ENCODE data around the gene HMCN1.

Gene HMCN1

DNA sequence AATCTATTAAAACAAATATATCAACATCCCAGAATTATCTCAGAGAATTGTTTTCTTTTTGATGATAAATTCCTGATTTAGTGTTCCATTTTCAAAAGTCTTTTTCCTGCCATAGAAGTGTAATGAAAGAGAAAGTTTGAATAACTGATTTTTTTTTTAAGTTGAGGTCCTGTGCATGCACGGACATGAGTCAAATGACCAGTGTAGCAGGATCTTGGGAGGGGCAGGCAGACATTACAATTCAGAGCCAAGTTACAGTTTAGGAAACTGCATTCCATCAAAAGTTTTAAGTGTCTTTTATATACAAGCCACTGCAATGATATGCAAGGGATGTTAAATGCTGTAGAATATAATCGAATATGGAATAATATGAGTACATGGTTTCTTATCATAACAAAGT, 227.5 kb downstream of the HMCN1 start:
- H3K9ac ChIP-seq (ENCODE audit: low read depth, low read length) = no peak overlapping the region
- H3K4me3 ChIP-seq (ENCODE audit: low read depth, low read length) = no peak overlapping the region
- no peaks in the 10 kb centered on the region for H3K36me3 ChIP-seq (ENCODE audit: control insufficient read depth, insufficient read depth, low read length)
- no peaks in the 10 kb centered on the region for H3K9me3 ChIP-seq (ENCODE audit: control insufficient read depth, insufficient read depth, low read length)
- peaks cover 22% of the 10 kb centered on the region for H3K4me1 ChIP-seq (ENCODE audit: control insufficient read depth, insufficient read depth, low read length)
- H3K27me3 ChIP-seq (ENCODE audit: control insufficient read depth, insufficient read depth, low read length) = no peaks in the 10 kb centered on the region
- H3K27ac ChIP-seq (ENCODE audit: low read depth, low read length) = no peak overlapping the region

DNA sequence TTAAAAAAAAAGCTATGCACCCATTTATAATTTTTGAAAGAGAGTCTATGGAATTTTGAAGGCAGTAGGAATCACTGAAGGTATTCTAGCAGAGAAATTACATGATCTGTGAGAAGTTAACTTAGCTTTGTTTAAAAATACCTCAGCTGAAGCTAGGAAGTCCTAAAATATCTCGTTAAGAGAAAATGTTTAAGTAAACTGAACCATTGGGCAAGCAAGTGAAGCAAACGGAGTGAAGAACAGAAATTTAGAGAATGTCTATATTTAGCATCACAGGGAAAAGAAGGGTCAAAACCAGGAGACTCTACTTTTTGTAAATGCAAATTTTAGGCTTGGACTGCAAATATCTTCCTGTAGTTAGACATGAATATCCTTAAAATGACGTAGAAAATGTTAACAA, 230.8 kb downstream of the HMCN1 start:
- Histone ChIP-seq H3K4me1 (ENCODE audit: control insufficient read depth, insufficient read depth, low read length) (peaks cover 31% of the 10 kb centered on the region), H3K9me3 (ENCODE audit: control insufficient read depth, insufficient read depth, low read length) (no peaks in the 10 kb centered on the region), H3K36me3 (ENCODE audit: control insufficient read depth, insufficient read depth, low read length) (no peaks in the 10 kb centered on the region), H3K4me3 (ENCODE audit: low read depth, low read length) (no peak overlapping the region; the same call in 1 of the 2 replicates), H3K27ac (ENCODE audit: low read depth, low read length) (no peak overlapping the region), H3K27me3 (ENCODE audit: control insufficient read depth, insufficient read depth, low read length) (no peaks in the 10 kb centered on the region), H3K9ac (ENCODE audit: low read depth, low read length) (no peak overlapping the region)

- Histone ChIP-seq H3K27me3 (ENCODE audit: control insufficient read depth, insufficient read depth, low read length) (no peaks in the 10 kb centered on the region), H3K27ac (ENCODE audit: low read depth, low read length) (no peak overlapping the region), H3K4me1 (ENCODE audit: control insufficient read depth, insufficient read depth, low read length) (peaks cover 31% of the 10 kb centered on the region), H3K9me3 (ENCODE audit: control insufficient read depth, insufficient read depth, low read length) (no peaks in the 10 kb centered on the region), H3K36me3 (ENCODE audit: control insufficient read depth, insufficient read depth, low read length) (no peaks in the 10 kb centered on the region), H3K9ac (ENCODE audit: low read depth, low read length) (no peak overlapping the region), H3K4me3 (ENCODE audit: low read depth, low read length) (no peak overlapping the region)
Measured at GRCh38 chr1:185965870-185966269, 231.7 kb downstream of the HMCN1 start.

DNA sequence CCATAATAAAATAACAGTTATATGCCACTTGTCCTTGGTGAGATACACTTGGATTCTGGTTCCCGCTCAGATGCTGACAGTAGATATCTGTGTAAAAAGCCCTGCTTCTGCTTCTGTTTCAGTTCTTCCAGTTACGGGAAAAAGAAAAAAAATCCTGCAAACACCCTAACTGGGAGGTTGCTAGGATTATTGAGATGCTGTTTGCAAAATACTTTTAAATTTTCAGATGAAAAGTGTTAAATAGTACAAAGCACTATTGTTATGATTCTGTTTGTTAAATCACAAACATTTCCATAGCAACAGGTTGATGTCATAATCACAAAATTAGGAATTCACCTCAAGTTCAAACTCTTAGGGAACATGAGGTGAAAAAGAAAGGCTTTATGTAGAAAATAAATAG, 232.3 kb downstream of the HMCN1 start:
- Histone ChIP-seq H3K36me3 (ENCODE audit: control insufficient read depth, insufficient read depth, low read length) (no peaks in the 10 kb centered on the region), H3K4me1 (ENCODE audit: control insufficient read depth, insufficient read depth, low read length) (peaks cover 31% of the 10 kb centered on the region), H3K4me3 (ENCODE audit: low read depth, low read length) (no peak overlapping the region), H3K9ac (ENCODE audit: low read depth, low read length) (no peak overlapping the region), H3K27ac (ENCODE audit: low read depth, low read length) (no peak overlapping the region), H3K27me3 (ENCODE audit: control insufficient read depth, insufficient read depth, low read length) (no peaks in the 10 kb centered on the region), H3K9me3 (ENCODE audit: control insufficient read depth, insufficient read depth, low read length) (no peaks in the 10 kb centered on the region)

DNA sequence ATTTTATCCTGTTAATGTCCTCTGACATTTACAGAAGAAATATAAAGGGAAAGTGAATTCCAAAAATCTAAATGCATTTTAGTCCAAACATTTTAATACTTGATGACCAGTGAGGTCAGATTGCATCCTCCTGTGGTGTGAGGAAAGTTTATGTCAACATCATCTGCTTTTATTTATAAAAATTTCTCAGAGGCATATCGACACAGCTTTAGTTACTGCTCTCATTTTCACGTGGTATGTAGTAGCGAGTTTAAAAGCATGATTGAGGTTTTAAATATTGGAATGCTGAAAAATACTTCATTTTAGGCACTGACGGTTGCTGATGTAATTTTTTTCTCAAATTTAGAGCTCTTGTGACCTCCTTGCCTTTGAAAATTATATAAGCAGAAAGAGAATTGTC, 234.8 kb downstream of the HMCN1 start:
- no peak overlapping the region for H3K9ac ChIP-seq (ENCODE audit: low read depth, low read length)
- H3K36me3 ChIP-seq (ENCODE audit: control insufficient read depth, insufficient read depth, low read length) = no peaks in the 10 kb centered on the region
- H3K4me3 ChIP-seq (ENCODE audit: low read depth, low read length) = no peak overlapping the region
- H3K27me3 ChIP-seq (ENCODE audit: control insufficient read depth, insufficient read depth, low read length) = no peaks in the 10 kb centered on the region
- no peaks in the 10 kb centered on the region for H3K9me3 ChIP-seq (ENCODE audit: control insufficient read depth, insufficient read depth, low read length)
- peaks cover 31% of the 10 kb centered on the region for H3K4me1 ChIP-seq (ENCODE audit: control insufficient read depth, insufficient read depth, low read length)
- H3K27ac ChIP-seq (ENCODE audit: low read depth, low read length) = no peak overlapping the region

GRCh38 chr1:185969524-185969991, 235.4 kb downstream of the HMCN1 start:
- no peak overlapping the region for H3K9ac ChIP-seq (ENCODE audit: low read depth, low read length)
- H3K36me3 ChIP-seq (ENCODE audit: control insufficient read depth, insufficient read depth, low read length) = no peaks in the 10 kb centered on the region
- H3K27me3 ChIP-seq (ENCODE audit: control insufficient read depth, insufficient read depth, low read length) = no peaks in the 10 kb centered on the region
- H3K4me3 ChIP-seq (ENCODE audit: low read depth, low read length) = no peak overlapping the region
- no peak overlapping the region for H3K27ac ChIP-seq (ENCODE audit: low read depth, low read length)
- no peaks in the 10 kb centered on the region for H3K9me3 ChIP-seq (ENCODE audit: control insufficient read depth, insufficient read depth, low read length)
- peaks cover 27% of the 10 kb centered on the region for H3K4me1 ChIP-seq (ENCODE audit: control insufficient read depth, insufficient read depth, low read length)

DNA sequence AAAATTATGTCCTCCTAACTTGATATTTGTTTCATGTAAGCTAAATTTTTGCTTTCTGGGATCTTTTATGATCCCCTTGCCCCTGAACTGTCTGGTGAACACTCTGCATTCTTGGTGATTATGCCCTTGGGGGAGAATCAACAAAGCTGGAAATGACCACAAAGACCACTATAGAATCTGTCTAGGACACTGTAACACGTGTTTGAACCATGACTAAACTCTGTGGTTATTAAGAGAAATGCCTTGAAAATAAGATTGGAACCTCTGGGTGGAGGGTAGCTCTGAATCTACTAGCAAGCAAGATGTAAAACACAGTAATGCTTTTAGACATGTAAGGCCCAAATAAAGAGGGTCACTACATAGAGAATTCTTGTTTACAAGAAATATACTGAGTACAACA, 237.5 kb downstream of the HMCN1 start:
- Histone ChIP-seq H3K27me3 (ENCODE audit: control insufficient read depth, insufficient read depth, low read length) (no peaks in the 10 kb centered on the region), H3K27ac (ENCODE audit: low read depth, low read length) (no peak overlapping the region), H3K4me3 (ENCODE audit: low read depth, low read length) (no peak overlapping the region), H3K4me1 (ENCODE audit: control insufficient read depth, insufficient read depth, low read length) (peaks cover 8% of the 10 kb centered on the region; the same call in 1 of the 2 replicates), H3K9ac (ENCODE audit: low read depth, low read length) (no peak overlapping the region), H3K36me3 (ENCODE audit: control insufficient read depth, insufficient read depth, low read length) (no peaks in the 10 kb centered on the region), H3K9me3 (ENCODE audit: control insufficient read depth, insufficient read depth, low read length) (no peaks in the 10 kb centered on the region)

DNA sequence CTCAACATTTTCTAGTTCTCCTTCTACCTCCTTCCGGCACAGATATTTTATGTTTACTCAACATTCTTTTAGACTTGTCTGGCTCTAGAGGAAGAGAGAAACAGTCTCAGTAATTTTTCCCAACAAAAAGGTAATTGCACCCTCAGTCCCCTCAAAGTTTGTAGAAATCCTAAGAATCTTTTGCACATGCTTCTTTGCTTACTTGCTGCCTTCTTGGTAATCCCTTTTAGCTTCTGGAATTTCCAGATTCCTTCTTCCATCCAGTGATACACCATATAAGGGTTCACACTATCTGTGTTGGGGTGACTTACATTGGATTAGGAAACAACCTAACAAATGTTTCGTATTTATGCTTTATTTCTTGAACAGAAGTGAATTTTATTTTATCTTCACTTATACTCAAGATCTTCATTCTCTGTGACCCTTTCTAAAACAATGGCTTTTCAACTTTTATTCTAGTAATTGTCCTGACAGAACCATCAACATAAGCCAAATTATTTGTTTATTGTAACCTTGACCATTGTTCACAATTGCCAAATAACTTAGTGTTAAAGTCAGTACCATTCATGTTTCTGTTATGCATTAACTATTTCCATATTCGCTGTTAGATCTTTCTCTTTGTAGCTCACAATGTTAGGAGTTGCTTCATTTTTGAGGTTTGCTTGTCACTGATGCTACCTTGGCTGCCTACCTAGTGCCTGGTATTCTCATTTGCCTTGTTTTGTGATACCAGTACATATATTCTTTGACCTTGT, 238.1 kb downstream of the HMCN1 start:
- H3K4me3 ChIP-seq (ENCODE audit: low read depth, low read length) = no peak overlapping the region
- H3K27ac ChIP-seq (ENCODE audit: low read depth, low read length) = no peak overlapping the region
- H3K9me3 ChIP-seq (ENCODE audit: control insufficient read depth, insufficient read depth, low read length) = no peaks in the 10 kb centered on the region
- H3K36me3 ChIP-seq (ENCODE audit: control insufficient read depth, insufficient read depth, low read length) = no peaks in the 10 kb centered on the region
- no peaks in the 10 kb centered on the region for H3K27me3 ChIP-seq (ENCODE audit: control insufficient read depth, insufficient read depth, low read length)
- 0 out of 2 replicates have a peak, but pooled peaks cover 8% of the 10 kb centered on the region for H3K4me1 ChIP-seq (ENCODE audit: control insufficient read depth, insufficient read depth, low read length)
- no peak overlapping the region for H3K9ac ChIP-seq (ENCODE audit: low read depth, low read length)

GRCh38 chr1:185973645-185974044, 239.5 kb downstream of the HMCN1 start:
- Histone ChIP-seq H3K4me3 (ENCODE audit: low read depth, low read length) (no peak overlapping the region), H3K9ac (ENCODE audit: low read depth, low read length) (no peak overlapping the region), H3K27ac (ENCODE audit: low read depth, low read length) (no peak overlapping the region), H3K9me3 (ENCODE audit: control insufficient read depth, insufficient read depth, low read length) (no peaks in the 10 kb centered on the region), H3K4me1 (ENCODE audit: control insufficient read depth, insufficient read depth, low read length) (0 out of 2 replicates have a peak, but pooled peaks cover 8% of the 10 kb centered on the region), H3K36me3 (ENCODE audit: control insufficient read depth, insufficient read depth, low read length) (no peaks in the 10 kb centered on the region), H3K27me3 (ENCODE audit: control insufficient read depth, insufficient read depth, low read length) (no peaks in the 10 kb centered on the region)

DNA sequence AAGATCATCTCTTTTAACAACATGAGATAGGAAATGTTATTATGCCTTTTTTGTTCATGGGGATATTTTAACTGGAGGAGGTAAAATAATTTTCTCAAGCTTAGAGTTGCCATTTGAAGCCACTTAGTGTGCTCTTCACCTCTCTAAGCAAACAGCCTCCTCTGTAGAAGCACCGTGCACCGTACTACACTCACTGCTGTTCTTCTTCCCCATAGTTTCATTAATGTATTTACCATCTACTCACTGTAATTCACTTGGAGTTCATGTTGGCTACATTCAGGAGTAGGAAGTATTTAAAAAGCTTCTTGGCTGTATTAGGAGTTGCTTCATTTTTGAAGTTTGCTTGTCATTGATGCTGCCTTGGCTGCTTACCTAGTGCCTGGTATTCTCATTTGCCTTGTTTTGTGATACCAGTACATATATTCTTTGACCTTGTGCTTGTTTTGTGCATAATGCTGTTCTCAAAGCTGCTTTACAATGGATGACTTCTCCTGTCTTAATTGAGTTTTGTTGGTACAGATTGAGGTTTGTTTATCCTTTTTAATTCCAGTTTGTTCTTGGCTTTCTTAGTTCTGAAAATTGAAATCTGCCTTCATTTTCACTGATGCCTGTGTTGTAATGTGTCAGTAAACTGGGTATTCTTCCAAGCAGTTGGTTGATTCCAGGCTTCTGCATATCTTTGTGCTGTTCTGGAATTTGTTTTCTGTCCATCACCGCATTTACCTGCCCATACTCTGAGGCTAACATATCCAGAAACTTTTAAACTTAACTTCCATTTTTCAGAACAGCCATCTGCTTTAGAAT, 240.4 kb downstream of the HMCN1 start:
- H3K27me3 ChIP-seq (ENCODE audit: control insufficient read depth, insufficient read depth, low read length) = no peaks in the 10 kb centered on the region
- no peaks in the 10 kb centered on the region for H3K9me3 ChIP-seq (ENCODE audit: control insufficient read depth, insufficient read depth, low read length)
- H3K9ac ChIP-seq (ENCODE audit: low read depth, low read length) = no peak overlapping the region
- no peaks in the 10 kb centered on the region for H3K36me3 ChIP-seq (ENCODE audit: control insufficient read depth, insufficient read depth, low read length)
- H3K4me1 ChIP-seq (ENCODE audit: control insufficient read depth, insufficient read depth, low read length) = 0 out of 2 replicates have a peak, but pooled peaks cover 1% of the 10 kb centered on the region
- no peak overlapping the region for H3K4me3 ChIP-seq (ENCODE audit: low read depth, low read length)
- no peak overlapping the region for H3K27ac ChIP-seq (ENCODE audit: low read depth, low read length)

- H3K27me3 ChIP-seq (ENCODE audit: control insufficient read depth, insufficient read depth, low read length) = no peaks in the 10 kb centered on the region
- H3K36me3 ChIP-seq (ENCODE audit: control insufficient read depth, insufficient read depth, low read length) = no peaks in the 10 kb centered on the region
Measured at GRCh38 chr1:185980891-185981290, 246.7 kb downstream of the HMCN1 start.

More at GRCh38 chr1:185980891-185981290, 246.7 kb downstream of the HMCN1 start:
- H3K9me3 ChIP-seq (ENCODE audit: control insufficient read depth, insufficient read depth, low read length) = no peaks in the 10 kb centered on the region
- H3K9ac ChIP-seq (ENCODE audit: low read depth, low read length) = no peak overlapping the region
- no peak overlapping the region for H3K4me3 ChIP-seq (ENCODE audit: low read depth, low read length)
- H3K4me1 ChIP-seq (ENCODE audit: control insufficient read depth, insufficient read depth, low read length) = no peaks in the 10 kb centered on the region
- no peak overlapping the region for H3K27ac ChIP-seq (ENCODE audit: low read depth, low read length)

Data from HUES48 (cell line).